Measurements from ENCODE around the gene MUC3A. TPM values are rescaled to one million over a fixed set of nuclear protein-coding genes. Genes with fewer than 3 reads are reported as not detected.

The MUC3A gene
- total and polyA plus RNA-seq, 2 of the 13 experiments (the other 11 are each of a cell fraction or from before 2014, with no cell fraction given), result 0.01 TPM; not detected in 1

DNA sequence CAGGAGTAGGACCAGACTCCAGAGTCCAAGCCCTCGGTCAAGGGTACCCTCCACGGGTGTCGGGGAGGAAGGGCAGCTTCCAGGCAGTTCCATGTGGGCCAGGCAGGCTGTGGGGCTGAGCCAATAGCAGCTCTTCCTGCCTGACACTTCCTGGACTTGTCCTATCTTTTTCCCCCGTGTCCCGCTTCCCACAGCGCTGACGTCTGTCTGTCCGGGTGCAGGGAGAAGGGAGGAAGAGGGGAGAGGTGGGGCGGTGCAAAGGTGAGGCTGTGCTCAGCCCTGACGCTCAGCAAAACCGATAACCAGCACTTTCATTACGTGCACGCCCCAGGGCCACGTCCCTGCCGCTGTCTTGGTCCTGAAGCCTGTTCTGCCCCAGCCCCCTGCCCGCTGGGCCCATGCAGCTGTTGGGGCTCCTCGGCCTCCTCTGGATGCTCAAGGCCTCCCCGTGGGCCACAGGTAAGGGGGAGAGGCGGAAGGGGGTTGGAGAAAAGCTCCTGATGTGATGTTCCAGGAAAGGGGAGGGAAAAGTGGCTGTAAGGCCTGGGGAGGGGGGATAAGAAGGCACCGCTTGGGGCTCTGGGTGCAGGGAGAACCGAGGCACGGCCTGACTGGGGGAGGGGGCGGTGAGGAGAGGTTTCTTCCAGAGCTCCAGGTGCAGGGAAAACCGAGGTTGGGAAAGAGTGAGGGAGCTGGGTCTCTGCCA, at the start of gene MUC3A (continued):
- TF ChIP-seq, protein P1, sequence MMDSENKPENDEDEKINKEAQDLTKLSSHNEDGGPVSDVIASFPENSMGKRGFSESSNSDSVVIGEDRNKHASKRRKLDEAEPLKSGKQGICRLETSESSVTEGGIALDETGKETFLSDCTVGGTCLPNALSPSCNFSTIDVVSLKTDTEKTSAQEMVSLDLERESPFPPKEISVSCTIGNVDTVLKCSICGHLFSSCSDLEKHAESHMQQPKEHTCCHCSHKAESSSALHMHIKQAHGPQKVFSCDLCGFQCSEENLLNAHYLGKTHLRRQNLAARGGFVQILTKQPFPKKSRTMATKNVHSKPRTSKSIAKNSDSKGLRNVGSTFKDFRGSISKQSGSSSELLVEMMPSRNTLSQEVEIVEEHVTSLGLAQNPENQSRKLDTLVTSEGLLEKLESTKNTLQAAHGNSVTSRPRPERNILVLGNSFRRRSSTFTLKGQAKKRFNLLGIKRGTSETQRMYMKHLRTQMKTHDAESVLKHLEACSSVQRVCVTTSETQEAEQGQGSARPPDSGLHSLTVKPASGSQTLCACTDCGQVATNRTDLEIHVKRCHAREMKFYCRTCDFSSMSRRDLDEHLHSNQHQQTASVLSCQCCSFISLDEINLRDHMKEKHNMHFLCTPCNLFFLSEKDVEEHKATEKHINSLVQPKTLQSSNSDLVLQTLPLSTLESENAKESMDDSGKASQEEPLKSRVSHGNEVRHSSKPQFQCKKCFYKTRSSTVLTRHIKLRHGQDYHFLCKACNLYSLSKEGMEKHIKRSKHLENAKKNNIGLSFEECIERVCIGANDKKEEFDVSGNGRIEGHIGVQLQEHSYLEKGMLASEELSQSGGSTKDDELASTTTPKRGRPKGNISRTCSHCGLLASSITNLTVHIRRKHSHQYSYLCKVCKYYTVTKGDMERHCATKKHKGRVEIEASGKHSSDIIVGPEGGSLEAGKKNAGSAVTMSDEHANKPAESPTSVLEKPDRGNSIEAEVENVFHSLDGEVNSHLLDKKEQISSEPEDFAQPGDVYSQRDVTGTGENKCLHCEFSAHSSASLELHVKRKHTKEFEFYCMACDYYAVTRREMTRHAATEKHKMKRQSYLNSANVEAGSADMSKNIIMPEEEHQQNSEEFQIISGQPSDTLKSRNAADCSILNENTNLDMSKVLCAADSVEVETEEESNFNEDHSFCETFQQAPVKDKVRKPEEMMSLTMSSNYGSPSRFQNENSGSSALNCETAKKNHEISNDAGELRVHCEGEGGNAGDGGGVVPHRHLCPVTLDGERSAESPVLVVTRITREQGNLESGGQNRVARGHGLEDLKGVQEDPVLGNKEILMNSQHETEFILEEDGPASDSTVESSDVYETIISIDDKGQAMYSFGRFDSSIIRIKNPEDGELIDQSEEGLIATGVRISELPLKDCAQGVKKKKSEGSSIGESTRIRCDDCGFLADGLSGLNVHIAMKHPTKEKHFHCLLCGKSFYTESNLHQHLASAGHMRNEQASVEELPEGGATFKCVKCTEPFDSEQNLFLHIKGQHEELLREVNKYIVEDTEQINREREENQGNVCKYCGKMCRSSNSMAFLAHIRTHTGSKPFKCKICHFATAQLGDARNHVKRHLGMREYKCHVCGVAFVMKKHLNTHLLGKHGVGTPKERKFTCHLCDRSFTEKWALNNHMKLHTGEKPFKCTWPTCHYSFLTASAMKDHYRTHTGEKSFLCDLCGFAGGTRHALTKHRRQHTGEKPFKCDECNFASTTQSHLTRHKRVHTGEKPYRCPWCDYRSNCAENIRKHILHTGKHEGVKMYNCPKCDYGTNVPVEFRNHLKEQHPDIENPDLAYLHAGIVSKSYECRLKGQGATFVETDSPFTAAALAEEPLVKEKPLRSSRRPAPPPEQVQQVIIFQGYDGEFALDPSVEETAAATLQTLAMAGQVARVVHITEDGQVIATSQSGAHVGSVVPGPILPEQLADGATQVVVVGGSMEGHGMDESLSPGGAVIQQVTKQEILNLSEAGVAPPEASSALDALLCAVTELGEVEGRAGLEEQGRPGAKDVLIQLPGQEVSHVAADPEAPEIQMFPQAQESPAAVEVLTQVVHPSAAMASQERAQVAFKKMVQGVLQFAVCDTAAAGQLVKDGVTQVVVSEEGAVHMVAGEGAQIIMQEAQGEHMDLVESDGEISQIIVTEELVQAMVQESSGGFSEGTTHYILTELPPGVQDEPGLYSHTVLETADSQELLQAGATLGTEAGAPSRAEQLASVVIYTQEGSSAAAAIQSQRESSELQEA (CRISPR knock-in tag; IDR thresholded peaks at IDR 0.05; ENCODE audit: not compliant biosample characterization), result no peak
- TF ChIP-seq MTA1 (CRISPR knock-in tag; IDR thresholded peaks at IDR 0.05; ENCODE audit: borderline replicate concordance), result 0 out of 2 replicates have a peak, but pooled peaks have one; percentile 20
- TF ChIP-seq NONO (IDR thresholded peaks at IDR 0.05), result no peak
- 0 out of 2 replicates have a peak, but pooled peaks have one; percentile 18 for TF ChIP-seq NONO (CRISPR knock-in tag; conservative IDR thresholded peaks at IDR 0.05)
- TF ChIP-seq HES4 (CRISPR knock-in tag; IDR thresholded peaks at IDR 0.05; ENCODE audit: borderline replicate concordance), result 0 out of 2 replicates have a peak, but pooled peaks have one; percentile 51
- TF ChIP-seq, protein P2, sequence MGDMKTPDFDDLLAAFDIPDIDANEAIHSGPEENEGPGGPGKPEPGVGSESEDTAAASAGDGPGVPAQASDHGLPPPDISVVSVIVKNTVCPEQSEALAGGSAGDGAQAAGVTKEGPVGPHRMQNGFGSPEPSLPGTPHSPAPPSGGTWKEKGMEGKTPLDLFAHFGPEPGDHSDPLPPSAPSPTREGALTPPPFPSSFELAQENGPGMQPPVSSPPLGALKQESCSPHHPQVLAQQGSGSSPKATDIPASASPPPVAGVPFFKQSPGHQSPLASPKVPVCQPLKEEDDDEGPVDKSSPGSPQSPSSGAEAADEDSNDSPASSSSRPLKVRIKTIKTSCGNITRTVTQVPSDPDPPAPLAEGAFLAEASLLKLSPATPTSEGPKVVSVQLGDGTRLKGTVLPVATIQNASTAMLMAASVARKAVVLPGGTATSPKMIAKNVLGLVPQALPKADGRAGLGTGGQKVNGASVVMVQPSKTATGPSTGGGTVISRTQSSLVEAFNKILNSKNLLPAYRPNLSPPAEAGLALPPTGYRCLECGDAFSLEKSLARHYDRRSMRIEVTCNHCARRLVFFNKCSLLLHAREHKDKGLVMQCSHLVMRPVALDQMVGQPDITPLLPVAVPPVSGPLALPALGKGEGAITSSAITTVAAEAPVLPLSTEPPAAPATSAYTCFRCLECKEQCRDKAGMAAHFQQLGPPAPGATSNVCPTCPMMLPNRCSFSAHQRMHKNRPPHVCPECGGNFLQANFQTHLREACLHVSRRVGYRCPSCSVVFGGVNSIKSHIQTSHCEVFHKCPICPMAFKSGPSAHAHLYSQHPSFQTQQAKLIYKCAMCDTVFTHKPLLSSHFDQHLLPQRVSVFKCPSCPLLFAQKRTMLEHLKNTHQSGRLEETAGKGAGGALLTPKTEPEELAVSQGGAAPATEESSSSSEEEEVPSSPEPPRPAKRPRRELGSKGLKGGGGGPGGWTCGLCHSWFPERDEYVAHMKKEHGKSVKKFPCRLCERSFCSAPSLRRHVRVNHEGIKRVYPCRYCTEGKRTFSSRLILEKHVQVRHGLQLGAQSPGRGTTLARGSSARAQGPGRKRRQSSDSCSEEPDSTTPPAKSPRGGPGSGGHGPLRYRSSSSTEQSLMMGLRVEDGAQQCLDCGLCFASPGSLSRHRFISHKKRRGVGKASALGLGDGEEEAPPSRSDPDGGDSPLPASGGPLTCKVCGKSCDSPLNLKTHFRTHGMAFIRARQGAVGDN (CRISPR knock-in tag; IDR thresholded peaks at IDR 0.05), result peak; percentile 28; the same call in 1 of the 2 replicates

Measured in HepG2 (cell line).